Heart left ventricle (tissue), 16 donors: ENCODE measurements around the gene CDK19. TPM values are rescaled to one million over a fixed set of nuclear protein-coding genes. Genes with fewer than 3 reads are reported as not detected.
"Not testable (repeated sequence)": the region's sequence is repeated elsewhere in the genome, so short reads cannot be mapped to it uniquely, and the experiment has no call there.

Source experiments
- ATAC-seq, 4 donors: fragments of 200-7000 bp; cut with Tn5 transposase; one replicate each; pipeline ENCODE4 v1.9.1; 2020 to 2022; ENCODE audit warnings: moderate library complexity in 4 of 4, mild to moderate bottlenecking in 3 of 4, moderate number of reproducible peaks in 1 of 4
- DNase-seq, 5 donors: peaks; one replicate each; pipeline ENCODE4 v3.0.0-alpha.2; 2020
- H3K27ac ChIP-seq, 12 donors: fragments of 200-600 bp; sonication (generic) in 4 of 12; one replicate each; pipeline versions ENCODE4 v1.5.0 to v1.8.0; 2016 to 2022; ENCODE audit warnings: mild to moderate bottlenecking in 2 of 12
- H3K27me3 ChIP-seq, 9 donors: fragments of 200-600 bp; sonication (generic) in 2 of 9; one replicate each; pipeline versions ENCODE4 v1.5.1 to v1.8.0; 2016 to 2022; ENCODE audit warnings: mild to moderate bottlenecking in 3 of 9
- H3K36me3 ChIP-seq, 9 donors: fragments of 200-600 bp; sonication (generic) in 2 of 9; one replicate each; pipeline versions ENCODE4 v1.5.0 to v1.8.0; 2018 to 2022; ENCODE audit warnings: mild to moderate bottlenecking in 2 of 9
- H3K4me1 ChIP-seq, 12 donors: fragments of 200-600 bp; sonication (generic) in 4 of 12; one replicate each; pipeline versions ENCODE4 v1.5.0 to v1.8.0; 2016 to 2022; ENCODE audit warnings: mild to moderate bottlenecking in 3 of 12
- H3K4me3 ChIP-seq, 12 donors: fragments of 200-600 bp; sonication (generic) in 4 of 12; one replicate each; pipeline versions ENCODE4 v1.5.0 to v1.8.0; 2017 to 2022; ENCODE audit warnings: mild to moderate bottlenecking in 9 of 12, moderate library complexity in 4 of 12
- H3K9me3 ChIP-seq, 12 donors: fragments of 200-600 bp; sonication (generic) in 4 of 12; one replicate each; pipeline versions ENCODE4 v1.5.0 to v1.8.0; 2016 to 2022; ENCODE audit warnings: mild to moderate bottlenecking in 1 of 12
- POLR2A ChIP-seq, 2 donors: fragments of 450-650 bp; IDR thresholded peaks; one replicate each; pipeline ENCODE4 v1.6.1; 2017; ENCODE audit warnings: antibody characterized with exemption in 2 of 2, mild to moderate bottlenecking in 2 of 2, moderate library complexity in 2 of 2
- WGBS, 4 donors: extraction: QIAGEN DNeasy Blood & Tissue Kit in 2 of 4; methylation state at CpG; one replicate each; pipeline versions ENCODE4 v1.1.5 to v1.1.7; 2013 to 2018; 5-methylcytosine and 5-hydroxymethylcytosine counted together
- intact Hi-C, 10 donors: fragments of 100-400 bp; cut with DNase I; formaldehyde crosslinking; loops; one replicate each; pipeline versions ENCODE4 v1.11.1 to v1.14.2; 2022
- polyA plus RNA-seq, 2 donors: library from polyadenylated mRNA; stranded (reverse); fragments of 200-250 nt; gene quantifications; one replicate each; pipeline ENCODE4 v1.2.3, GENCODE V29; 2013
- total RNA-seq, 9 donors: library from RNA; depleted of rRNA in 2 of 9; stranded (reverse); fragments of >200 nt in 2 of 9; fragmentation: NEBNext Ultra II Directional in 3 of 9; extraction: Animal tissue kit (Norgen Biotek cat#: 25700) in 3 of 9; gene quantifications; one replicate each; pipeline versions ENCODE4 v1.1.0 to v1.2.4, GENCODE V29; 2016 to 2023
- TF ChIP-seq, protein P1 (sequence below), 12 donors: fragments of 200-600 bp; sonication (generic) in 4 of 12; IDR thresholded peaks; one replicate each; pipeline versions ENCODE4 v1.5.0 to v1.8.0; 2018 to 2022; ENCODE audit warnings: antibody characterized with exemption in 12 of 12, mild to moderate bottlenecking in 5 of 12
- donor health status: ischemic (EF 13 %, LVEDD 7.1; RV severe dilation, severe dysfunction).
- donor health status: healthy with polysubstance abuse.
- donor health status: DM: no; HTN: yes; CAD: no.
- donor health status: DM: no; HTN: no; CAD: no.
- donor health status: ischemic (EF 25% LVEDD 6.9; RV normal size, moderate dysfunction).
- donor health status: ischemic (EF 25% LVEDD 5.7; RV mildly dilated, moderate dysfunction).
- donor health status: healthy.
- donor health status: DM: yes; HTN: yes; CAD: no.
- donor health status: ischemic (EF 35%, LVEDD 5.7; RV mildly dilated, moderate dysfunction).
- donor health status: nonischemic (EF 11% LVEDD 7.7; RV severe dilation, severe dysfunction).
- donor health status: DM: yes; HTN: yes; CAD: no.
- donor health status: PGD.
- donor health status: ischemic (EF 29% LVEDD 5.4; RV normal size, mild dysfunction).
- donor health status: nonischemic (EF 23%, LVEDD 6.1; RV moderate dilation, normal function).

The CDK19 gene
- total and polyA plus RNA-seq, 11 donors, result 3.8 to 16.3 (median 8.3) TPM

DNA sequence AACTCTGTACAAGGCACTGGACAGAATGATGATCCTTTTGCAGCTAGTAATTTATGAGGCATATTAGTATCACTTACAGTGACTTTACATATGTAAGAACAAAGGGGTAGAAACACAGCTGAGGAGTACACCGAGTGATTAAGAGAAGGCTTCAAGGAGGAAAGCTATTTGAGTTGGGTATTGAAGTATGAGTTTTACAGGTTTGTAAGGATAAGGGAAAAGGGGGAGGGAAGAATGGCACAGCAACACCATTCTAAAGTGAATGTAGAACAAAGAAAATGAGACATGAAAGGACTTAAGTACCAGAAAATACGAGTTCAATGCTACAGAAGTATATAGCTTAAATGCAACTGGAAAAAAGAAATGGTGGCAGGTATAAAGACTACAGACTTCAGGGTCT, 5.5 kb downstream of the CDK19 start:
- DNase-seq (no peak), ATAC-seq (no peak)
- H3K4me1 ChIP-seq, result peaks cover 3 to 23% (median 12%) of the 10 kb centered on the region in 12 donors
- no peaks in the 10 kb centered on the region for H3K27me3 ChIP-seq
- WGBS, 4 donors, result 91 to 98% (median 93%) methylated on average over 2 of the region's 2 CpGs
- no peak for TF ChIP-seq POLR2A (IDR thresholded peaks at IDR 0.05)
- TF ChIP-seq, protein P1, sequence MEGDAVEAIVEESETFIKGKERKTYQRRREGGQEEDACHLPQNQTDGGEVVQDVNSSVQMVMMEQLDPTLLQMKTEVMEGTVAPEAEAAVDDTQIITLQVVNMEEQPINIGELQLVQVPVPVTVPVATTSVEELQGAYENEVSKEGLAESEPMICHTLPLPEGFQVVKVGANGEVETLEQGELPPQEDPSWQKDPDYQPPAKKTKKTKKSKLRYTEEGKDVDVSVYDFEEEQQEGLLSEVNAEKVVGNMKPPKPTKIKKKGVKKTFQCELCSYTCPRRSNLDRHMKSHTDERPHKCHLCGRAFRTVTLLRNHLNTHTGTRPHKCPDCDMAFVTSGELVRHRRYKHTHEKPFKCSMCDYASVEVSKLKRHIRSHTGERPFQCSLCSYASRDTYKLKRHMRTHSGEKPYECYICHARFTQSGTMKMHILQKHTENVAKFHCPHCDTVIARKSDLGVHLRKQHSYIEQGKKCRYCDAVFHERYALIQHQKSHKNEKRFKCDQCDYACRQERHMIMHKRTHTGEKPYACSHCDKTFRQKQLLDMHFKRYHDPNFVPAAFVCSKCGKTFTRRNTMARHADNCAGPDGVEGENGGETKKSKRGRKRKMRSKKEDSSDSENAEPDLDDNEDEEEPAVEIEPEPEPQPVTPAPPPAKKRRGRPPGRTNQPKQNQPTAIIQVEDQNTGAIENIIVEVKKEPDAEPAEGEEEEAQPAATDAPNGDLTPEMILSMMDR (IDR thresholded peaks at IDR 0.05), result no peak
- no peak overlapping the region for H3K4me3 ChIP-seq
- no peak overlapping the region for H3K27ac ChIP-seq
- intact Hi-C loops, result loop anchor here in 8 of 10 donors (2.0 to 10.0 kb wide), 8 partner anchors 77 to 285 kb away; partner anchors contain the start of genes GTF3C6 (in 3 of the 8) and RPF2 (in 1 of the 8)
- no peaks in the 10 kb centered on the region for H3K36me3 ChIP-seq
- H3K9me3 ChIP-seq, result peaks cover 0 to 4% (median 0%) of the 10 kb centered on the region in 12 donors

DNA sequence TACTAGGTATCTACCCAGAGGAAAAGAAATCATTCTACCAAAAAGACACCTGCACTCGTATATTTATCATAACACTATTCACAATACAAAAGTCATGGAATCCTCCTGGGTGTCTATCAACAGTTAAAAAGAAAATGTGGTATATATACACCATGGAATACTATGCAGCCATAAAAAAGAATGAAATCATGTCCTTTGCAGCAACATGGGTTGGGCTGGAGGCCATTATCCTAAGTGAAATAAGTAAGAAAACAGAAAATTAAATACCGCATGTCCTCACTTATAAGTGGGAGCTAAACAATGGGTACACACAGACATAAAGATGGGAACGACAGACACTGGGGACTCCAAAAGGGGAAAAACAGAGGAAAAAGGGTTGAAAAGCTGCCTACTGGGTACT, 13.1 kb downstream of the CDK19 start:
- H3K36me3 ChIP-seq, H3K27ac ChIP-seq, H3K27me3 ChIP-seq, ATAC-seq, intact Hi-C loops, H3K4me3 ChIP-seq, DNase-seq: not testable (repeated sequence)
- Histone ChIP-seq H3K4me1 (peaks cover 0 to 12% (median 2%) of the 10 kb centered on the region in 12 donors), H3K9me3 (peaks cover 0 to 17% (median 0%) of the 10 kb centered on the region in 12 donors)
- 98 to 99% (median 99%) methylated on average over 3 of the region's 3 CpGs for WGBS, 4 donors

DNA sequence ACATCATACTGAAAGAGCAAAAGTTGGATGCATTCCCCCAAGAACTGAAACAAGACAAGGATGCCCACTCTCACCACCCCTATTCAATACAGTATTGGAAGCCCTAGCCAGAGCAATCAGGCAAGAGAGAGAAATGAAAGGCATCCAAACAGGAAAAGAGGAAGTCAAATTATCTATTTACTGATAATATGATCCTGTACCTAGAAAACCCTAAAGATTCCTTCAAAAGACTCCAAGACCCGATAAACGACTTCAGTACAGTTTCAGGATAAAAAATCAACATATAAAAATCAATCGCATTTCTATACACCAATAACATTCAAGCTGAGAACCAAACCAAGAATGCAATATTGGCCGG, 14.5 kb downstream of the CDK19 start:
- H3K27ac ChIP-seq, result no peak overlapping the region
- intact Hi-C loops, result no loop called here
- WGBS, 4 donors, result 94 to 97% (median 95%) methylated on average over 4 of the region's 4 CpGs
- peaks cover 0 to 6% (median 0%) of the 10 kb centered on the region in 12 donors for H3K4me1 ChIP-seq
- no peaks in the 10 kb centered on the region for H3K27me3 ChIP-seq
- DNase-seq (no peak), ATAC-seq (no peak)
- H3K4me3 ChIP-seq, result no peak overlapping the region
- no peak for TF ChIP-seq POLR2A (IDR thresholded peaks at IDR 0.05)
- H3K9me3 ChIP-seq, result peaks cover 0 to 17% (median 0%) of the 10 kb centered on the region in 12 donors
- H3K36me3 ChIP-seq, result no peaks in the 10 kb centered on the region

DNA sequence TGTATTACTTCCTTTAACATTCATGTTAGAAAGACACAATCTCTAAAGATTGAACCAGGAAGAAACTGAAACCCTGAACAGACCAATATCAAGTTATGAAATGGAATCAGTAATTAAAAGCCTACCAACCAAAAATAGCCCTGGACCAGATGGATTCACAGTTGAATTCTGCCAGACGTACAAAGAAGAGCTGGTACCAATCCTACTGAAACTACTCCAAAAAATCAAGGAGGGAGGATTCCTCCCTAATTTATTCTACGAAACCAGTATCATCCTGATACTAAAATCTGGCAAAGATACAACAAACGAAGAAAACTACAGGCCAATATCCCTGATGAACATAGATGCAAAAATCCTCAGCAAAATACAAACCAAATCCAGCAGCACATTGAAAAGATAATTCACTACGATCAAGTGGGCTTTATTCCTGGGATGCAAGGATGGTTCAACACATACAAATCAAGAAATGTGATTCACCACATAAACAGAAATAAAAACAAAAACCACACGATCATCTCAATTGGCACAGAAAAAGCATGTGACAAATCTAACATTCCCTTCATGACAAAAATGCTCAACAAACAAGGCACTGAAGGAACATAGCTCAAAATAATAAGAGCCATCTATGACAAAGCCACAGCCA, 15.0 kb downstream of the CDK19 start:
- Histone ChIP-seq H3K4me3 (no peak overlapping the region), H3K9me3 (peaks cover 0 to 17% (median 0%) of the 10 kb centered on the region in 12 donors), H3K36me3 (no peaks in the 10 kb centered on the region), H3K27me3 (no peaks in the 10 kb centered on the region), H3K4me1 (peaks cover 0 to 6% (median 0%) of the 10 kb centered on the region in 12 donors), H3K27ac (no peak overlapping the region)
- intact Hi-C loops, result no loop called here
- ATAC-seq (no peak), DNase-seq (no peak)
- WGBS, 4 donors, result 85 to 92% (median 90%) methylated on average over 5 of the region's 5 CpGs
- TF ChIP-seq, protein P1 (IDR thresholded peaks at IDR 0.05), result no peak
- no peak for TF ChIP-seq POLR2A (IDR thresholded peaks at IDR 0.05)

DNA sequence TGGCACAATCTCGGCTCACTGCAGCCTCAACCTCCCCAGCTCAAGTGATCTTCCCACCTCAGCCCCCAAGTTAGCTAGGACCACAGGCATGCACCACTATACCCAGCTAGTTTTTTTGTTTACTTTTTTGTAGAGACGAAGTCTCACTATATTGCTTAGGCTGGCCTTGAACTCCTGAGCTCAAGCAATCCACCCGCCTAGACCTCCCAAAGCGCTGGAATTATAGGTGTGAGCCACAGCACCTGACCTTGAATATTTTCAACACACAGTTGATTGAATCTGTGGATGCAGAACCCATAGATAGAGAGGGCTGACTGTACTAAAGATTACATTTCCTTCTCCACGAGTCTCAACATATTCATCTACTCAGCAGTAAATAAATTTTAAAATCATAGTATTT, 15.6 kb downstream of the CDK19 start:
- no peak for DNase-seq
- H3K4me3 ChIP-seq, result no peak overlapping the region
- no peak overlapping the region for H3K27ac ChIP-seq
- intact Hi-C loops, result no loop called here
- peaks cover 0 to 3% (median 0%) of the 10 kb centered on the region in 12 donors for H3K4me1 ChIP-seq
- H3K9me3 ChIP-seq, result peaks cover 0 to 17% (median 0%) of the 10 kb centered on the region in 12 donors
- H3K36me3 ChIP-seq, result no peaks in the 10 kb centered on the region
- no peaks in the 10 kb centered on the region for H3K27me3 ChIP-seq
- TF ChIP-seq POLR2A (IDR thresholded peaks at IDR 0.05), result no peak
- TF ChIP-seq, protein P1 (IDR thresholded peaks at IDR 0.05), result no peak
- WGBS, 4 donors, result 92 to 98% (median 95%) methylated on average over 5 of the region's 5 CpGs
- ATAC-seq, result no peak
